Natural killer cell (primary cell): Measurements from ENCODE around the gene METRNL. TPM values are rescaled to one million over a fixed set of nuclear protein-coding genes. Genes with fewer than 3 reads are reported as not detected.

ENCODE experiments used
- ATAC-seq, 3 donors: fragments of 150-1000 bp in 2 of 3; fragments of 200-7000 bp in 1 of 3; cut with Tn5 transposase; 1 replicate in 1 of 3; 2 replicates in 2 of 3; pipeline ENCODE4 v1.10.0; 2021; ENCODE audit warnings: mild to moderate bottlenecking in 2 of 3, moderate library complexity in 2 of 3
- DNase-seq, 2 donors: peaks; one replicate each; pipeline versions ENCODE4 v3.0.0 to v3.0.0-alpha.2; 2013 to 2021; ENCODE audit warnings: mixed read lengths in 1 of 2
- H3K27ac ChIP-seq: one replicate; pipeline ENCODE4 v1.5.1; 2013; ENCODE audit warnings: mild to moderate bottlenecking, low read length
- H3K27me3 ChIP-seq: one replicate; pipeline ENCODE4 v1.6.1; 2013; ENCODE audit warnings: low read length; ENCODE audit not compliant: control insufficient read depth, insufficient read depth
- H3K36me3 ChIP-seq: one replicate; pipeline ENCODE4 v1.6.1; 2013; ENCODE audit warnings: low read length; ENCODE audit not compliant: control insufficient read depth, insufficient read depth
- H3K4me1 ChIP-seq: one replicate; pipeline ENCODE4 v1.6.1; 2013; ENCODE audit warnings: low read length; ENCODE audit not compliant: control insufficient read depth, insufficient read depth
- H3K4me3 ChIP-seq: one replicate; pipeline ENCODE4 v1.5.1; 2013; ENCODE audit warnings: low read length
- H3K9me3 ChIP-seq: one replicate; pipeline ENCODE4 v1.6.1; 2013; ENCODE audit warnings: low read length; ENCODE audit not compliant: control insufficient read depth, insufficient read depth
- H3K27ac Mint-ChIP-seq, 2 donors: one replicate each; pipeline ENCODE4 v1.8.0; 2022; ENCODE audit warnings: mild to moderate bottlenecking in 2 of 2, mixed read lengths in 2 of 2, moderate library complexity in 1 of 2
- H3K27me3 Mint-ChIP-seq, 2 donors: one replicate each; pipeline ENCODE4 v1.8.0; 2022; ENCODE audit warnings: low read depth in 2 of 2, mixed read lengths in 2 of 2
- H3K36me3 Mint-ChIP-seq: one replicate; pipeline ENCODE4 v1.8.0; 2022; ENCODE audit warnings: mixed read lengths
- H3K4me1 Mint-ChIP-seq, 2 donors: one replicate each; pipeline ENCODE4 v1.8.0; 2022; ENCODE audit warnings: mixed read lengths in 2 of 2
- H3K4me3 Mint-ChIP-seq: one replicate; pipeline ENCODE4 v1.8.0; 2022; ENCODE audit warnings: mild to moderate bottlenecking, moderate library complexity, mixed read lengths
- H3K9me3 Mint-ChIP-seq, 2 donors: one replicate each; pipeline ENCODE4 v1.8.0; 2022; ENCODE audit warnings: mixed read lengths in 2 of 2
- WGBS: methylation state at CpG from one replicate; pipeline ENCODE4 v1.1.7; 2013; ENCODE audit warnings: missing lambda C conversion rate; ENCODE audit not compliant: insufficient coverage; 5-methylcytosine and 5-hydroxymethylcytosine counted together
- intact Hi-C: fragments of 100-400 bp; cut with micrococcal nuclease; formaldehyde crosslinking; loops from one replicate; pipeline ENCODE4 v1.14.2; 2022
- total RNA-seq, 4 donors: library from RNA; stranded (reverse); fragments of 120-200 nt in 1 of 4; gene quantifications; one replicate each; pipeline versions ENCODE4 v1.2.3 to v1.2.4, GENCODE V29; 2013 to 2022
- TF ChIP-seq, protein P1 (sequence below): fragments of 200-600 bp; IDR thresholded peaks from one replicate; pipeline ENCODE4 v1.8.0; 2022; ENCODE audit warnings: antibody characterized with exemption

The METRNL gene
- total RNA-seq, 3 donors from 2014 or later (not counting 1 experiment from before 2014, with no cell fraction given), result 227 to 390 (median 325) TPM

DNA sequence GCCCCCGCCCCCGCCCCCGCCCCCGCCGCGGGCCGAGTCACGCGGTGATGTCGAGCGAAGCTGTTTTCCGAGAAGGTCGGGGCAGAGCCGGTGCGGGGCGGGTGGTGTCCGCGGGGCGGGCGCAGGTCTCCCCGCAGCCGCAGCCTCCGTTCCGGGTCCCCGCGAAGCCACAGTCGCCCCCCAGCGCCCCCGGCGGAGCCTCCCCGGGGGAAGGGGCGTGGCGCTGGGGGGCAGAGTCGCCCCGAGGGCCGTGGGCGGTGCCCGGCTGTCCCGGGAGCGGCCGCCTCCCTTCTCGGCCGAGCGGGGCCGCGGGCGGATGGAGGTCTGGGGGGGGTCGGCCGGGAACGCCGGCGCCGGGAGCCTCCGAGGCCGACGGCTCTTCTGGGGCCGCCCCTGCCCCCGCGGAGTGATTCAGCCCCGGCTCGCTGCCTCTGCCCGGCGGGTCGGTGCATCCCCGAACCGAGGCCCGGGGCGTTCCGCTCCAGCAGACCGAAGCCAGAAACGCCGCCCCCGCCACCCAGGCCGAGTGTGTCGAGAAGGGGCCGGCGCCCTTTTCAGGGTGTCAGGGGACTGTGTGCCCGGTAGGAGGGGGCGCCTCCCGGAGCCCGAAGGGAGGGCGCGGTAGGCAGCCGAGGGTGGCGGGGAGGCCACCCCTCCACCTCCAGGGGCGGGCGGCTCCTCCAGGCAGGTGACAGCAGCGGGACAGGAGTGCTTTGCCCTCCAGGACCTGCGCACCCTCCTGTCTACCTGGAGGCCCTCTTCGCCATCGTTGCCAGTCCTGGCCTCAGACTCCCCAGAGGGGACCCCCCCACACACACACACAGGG is 1.7 kb downstream of the METRNL start:
- H3K4me3 Mint-ChIP-seq, result peak overlapping the region; percentile 90
- no peaks in the 10 kb centered on the region for H3K27me3 Mint-ChIP-seq
- peaks cover 44 to 51% of the 10 kb centered on the region in 2 donors for H3K4me1 Mint-ChIP-seq
- H3K27ac Mint-ChIP-seq, result peak overlapping the region; percentile 98
- TF ChIP-seq, protein P1, sequence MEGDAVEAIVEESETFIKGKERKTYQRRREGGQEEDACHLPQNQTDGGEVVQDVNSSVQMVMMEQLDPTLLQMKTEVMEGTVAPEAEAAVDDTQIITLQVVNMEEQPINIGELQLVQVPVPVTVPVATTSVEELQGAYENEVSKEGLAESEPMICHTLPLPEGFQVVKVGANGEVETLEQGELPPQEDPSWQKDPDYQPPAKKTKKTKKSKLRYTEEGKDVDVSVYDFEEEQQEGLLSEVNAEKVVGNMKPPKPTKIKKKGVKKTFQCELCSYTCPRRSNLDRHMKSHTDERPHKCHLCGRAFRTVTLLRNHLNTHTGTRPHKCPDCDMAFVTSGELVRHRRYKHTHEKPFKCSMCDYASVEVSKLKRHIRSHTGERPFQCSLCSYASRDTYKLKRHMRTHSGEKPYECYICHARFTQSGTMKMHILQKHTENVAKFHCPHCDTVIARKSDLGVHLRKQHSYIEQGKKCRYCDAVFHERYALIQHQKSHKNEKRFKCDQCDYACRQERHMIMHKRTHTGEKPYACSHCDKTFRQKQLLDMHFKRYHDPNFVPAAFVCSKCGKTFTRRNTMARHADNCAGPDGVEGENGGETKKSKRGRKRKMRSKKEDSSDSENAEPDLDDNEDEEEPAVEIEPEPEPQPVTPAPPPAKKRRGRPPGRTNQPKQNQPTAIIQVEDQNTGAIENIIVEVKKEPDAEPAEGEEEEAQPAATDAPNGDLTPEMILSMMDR, result no peak
- H3K9me3 ChIP-seq, result no peaks in the 10 kb centered on the region
- H3K4me1 ChIP-seq, result peaks cover 62% of the 10 kb centered on the region
- DNase-seq, result peak; percentile 58 to 70
- H3K36me3 ChIP-seq, result peaks cover 6% of the 10 kb centered on the region
- peak overlapping the region; percentile 54 for H3K4me3 ChIP-seq
- intact Hi-C loops, result loop anchor here (5.0 kb wide), 1 partner anchor 234 kb away; no protein-coding TSS in a partner anchor
- H3K27me3 ChIP-seq, result peaks cover 2% of the 10 kb centered on the region
- WGBS, result under 1% methylated on average over 89 of the region's 91 CpGs
- no peaks in the 10 kb centered on the region for H3K36me3 Mint-ChIP-seq
- ATAC-seq, result peak; percentile 12 to 20 (median 18)
- no peaks in the 10 kb centered on the region for H3K9me3 Mint-ChIP-seq
- peak overlapping the region; percentile 93 for H3K27ac ChIP-seq

DNA sequence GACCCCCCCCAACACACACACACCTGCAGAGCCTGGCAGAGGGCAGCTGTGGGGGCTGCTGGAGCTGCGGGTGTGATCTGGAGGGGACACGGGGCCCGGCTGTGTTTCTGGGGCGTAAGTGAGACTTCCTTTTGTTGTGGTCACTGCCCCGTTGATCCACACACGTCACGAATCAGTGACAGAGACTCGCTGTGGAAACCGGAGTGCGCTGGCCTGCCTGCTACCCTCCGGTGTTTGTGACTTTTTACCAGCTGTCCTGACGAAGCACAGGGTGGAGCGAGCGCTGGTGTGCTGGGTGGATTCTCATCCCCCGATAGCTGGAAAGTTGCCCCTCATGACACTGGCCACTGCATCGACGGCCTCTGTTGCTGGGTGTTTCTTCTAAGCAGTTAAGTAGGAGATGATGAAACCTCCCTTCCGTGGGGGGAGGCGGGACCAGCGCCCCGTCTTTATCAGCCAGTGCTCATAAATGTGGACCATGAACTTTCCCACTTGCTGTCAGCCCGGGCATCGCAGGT is 2.3 kb downstream of the METRNL start:
- WGBS, result 20% methylated on average over 23 of the region's 23 CpGs
- ATAC-seq (peak; percentile 40 to 61 (median 51)), DNase-seq (peak; percentile 76 to 83)
- Histone ChIP-seq H3K27me3 (peaks cover 2% of the 10 kb centered on the region), H3K4me1 (peaks cover 68% of the 10 kb centered on the region), H3K27ac (peak overlapping the region; percentile 93), H3K4me3 (peak overlapping the region; percentile 54), H3K36me3 (peaks cover 11% of the 10 kb centered on the region), H3K9me3 (no peaks in the 10 kb centered on the region)
- TF ChIP-seq, protein P1, result no peak
- Mint-ChIP-seq H3K9me3 (no peaks in the 10 kb centered on the region), H3K4me1 (peaks cover 50 to 58% of the 10 kb centered on the region in 2 donors), H3K27ac (peak overlapping the region; percentile 98), H3K36me3 (no peaks in the 10 kb centered on the region), H3K27me3 (no peaks in the 10 kb centered on the region), H3K4me3 (peak overlapping the region; percentile 90)
- intact Hi-C loops, result loop anchor here (5.0 kb wide), 1 partner anchor 234 kb away; no protein-coding TSS in a partner anchor

DNA sequence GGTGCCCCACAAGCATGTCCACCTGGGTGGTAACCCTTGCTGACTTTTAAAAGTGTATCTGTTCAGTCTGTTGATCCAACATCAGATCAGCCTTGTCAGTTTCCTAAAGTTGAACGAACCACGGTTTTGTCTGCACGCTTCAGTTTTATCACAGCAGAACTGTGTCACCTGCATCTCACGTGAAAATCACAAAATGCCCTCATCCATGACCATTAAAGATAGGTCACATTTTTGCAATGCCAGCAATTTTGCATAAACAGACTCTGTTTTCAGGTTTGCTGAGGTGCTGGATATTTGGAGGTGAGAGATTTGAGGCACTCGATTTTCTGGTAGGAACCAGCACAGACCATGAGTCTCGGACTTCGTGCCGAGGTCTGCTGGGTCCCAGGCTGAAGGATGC is 3.0 kb downstream of the METRNL start:
- Mint-ChIP-seq H3K27me3 (no peaks in the 10 kb centered on the region), H3K36me3 (no peaks in the 10 kb centered on the region), H3K9me3 (no peaks in the 10 kb centered on the region), H3K4me3 (peak overlapping the region; percentile 90), H3K27ac (peak overlapping the region; percentile 98), H3K4me1 (peaks cover 53 to 56% of the 10 kb centered on the region in 2 donors)
- 77% methylated on average over 8 of the region's 8 CpGs for whole genome bisulfite sequencing
- H3K36me3 ChIP-seq, result peaks cover 11% of the 10 kb centered on the region
- DNase-seq (peak in 1 of 2 donors; percentile 26), ATAC-seq (no peak)
- TF ChIP-seq, protein P1, result no peak
- peaks cover 73% of the 10 kb centered on the region for H3K4me1 ChIP-seq
- no peaks in the 10 kb centered on the region for H3K9me3 ChIP-seq
- peaks cover 2% of the 10 kb centered on the region for H3K27me3 ChIP-seq
- intact Hi-C loops, result loop anchor here (5.0 kb wide), 1 partner anchor 235 kb away; no protein-coding TSS in a partner anchor
- H3K4me3 ChIP-seq, result no peak overlapping the region
- peak overlapping the region; percentile 93 for H3K27ac ChIP-seq
